Body of pancreas (tissue), 4 donors: ENCODE data around the gene CYP21A2.

Experiments
- CTCF ChIP-seq, 7 experiments: fragments of 450-650 bp in 4 of 7; fragments of 200-600 bp in 3 of 7; sonication (generic) in 3 of 7; IDR thresholded peaks; one replicate each; pipeline ENCODE4 v1.5.1; 2016 to 2019; ENCODE audit warnings: antibody characterized with exemption in 7 of 7
- POLR2A ChIP-seq, 3 donors: fragments of 450-650 bp; IDR thresholded peaks; one replicate each; pipeline ENCODE4 v1.6.1; 2016; ENCODE audit warnings: antibody characterized with exemption in 3 of 3, mild to moderate bottlenecking in 2 of 3

- TF ChIP-seq CTCF (IDR thresholded peaks at IDR 0.05), result peak; percentile 37 to 76 (median 48)
- no peak for TF ChIP-seq POLR2A (IDR thresholded peaks at IDR 0.05)
Measured at GRCh38 chr6:32087574-32088486, 49.6 kb downstream of the CYP21A2 start.
